OCI-LY3 (cell line): ENCODE results near the gene DCDC2.

Experiments used
- CTCF ChIP-seq: fragments of 200-600, 300-600 bp; sonication (generic); IDR thresholded peaks from 2 replicates; pipeline ENCODE4 v1.5.1; 2014; ENCODE audit warnings: antibody characterized with exemption, low read length, low read depth
- EZH2phosphoT487 ChIP-seq: fragments of 200-600 bp; shearing (Covaris generic); IDR thresholded peaks from 2 replicates; pipeline ENCODE4 v1.6.1; 2018; ENCODE audit warnings: antibody characterized with exemption, mixed run types, low read depth

DNA sequence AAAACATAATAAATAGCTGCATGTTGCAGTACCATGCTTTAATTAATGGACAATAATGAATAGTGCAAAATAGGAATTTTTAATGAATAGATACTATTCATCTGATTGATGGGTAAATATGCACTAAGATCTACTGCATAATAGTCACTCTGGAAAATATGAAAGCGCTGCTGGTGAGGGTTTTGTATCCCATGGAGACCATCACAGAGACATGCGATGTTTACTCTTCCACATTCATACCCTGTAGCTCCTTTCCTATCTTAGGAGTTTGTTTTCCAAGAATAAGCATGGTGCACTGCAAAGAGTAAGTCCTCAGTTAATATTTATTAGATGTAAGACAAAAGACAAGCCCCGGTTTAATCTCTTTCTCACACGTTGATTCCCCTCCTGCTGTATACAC lies 150.4 kb downstream of the DCDC2 start:
- TF ChIP-seq CTCF (no peak), EZH2phosphoT487 (no peak)
